Lung microvascular endothelial cell (primary cell): Measurements from ENCODE around the gene CCNK. TPM values are rescaled to one million over a fixed set of nuclear protein-coding genes. Genes with fewer than 3 reads are reported as not detected.
A peak's percentile ranks its signal among the peaks of the same experiment; 100 is the strongest.

ENCODE experiments used
- DNase-seq, 2 donors: peaks; one replicate each; pipeline versions ENCODE4 v3.0.0 to v3.0.0-alpha.2; 2010; ENCODE audit warnings: low read depth in 2 of 2
- total RNA-seq: library from RNA; depleted of rRNA; stranded (reverse); fragments of >200 nt; gene quantifications from 2 replicates; pipeline ENCODE4 v1.2.1, GENCODE V29; 2014

CCNK gene
- total RNA-seq, 1 donor from 2014 or later: 25.6 TPM

DNA sequence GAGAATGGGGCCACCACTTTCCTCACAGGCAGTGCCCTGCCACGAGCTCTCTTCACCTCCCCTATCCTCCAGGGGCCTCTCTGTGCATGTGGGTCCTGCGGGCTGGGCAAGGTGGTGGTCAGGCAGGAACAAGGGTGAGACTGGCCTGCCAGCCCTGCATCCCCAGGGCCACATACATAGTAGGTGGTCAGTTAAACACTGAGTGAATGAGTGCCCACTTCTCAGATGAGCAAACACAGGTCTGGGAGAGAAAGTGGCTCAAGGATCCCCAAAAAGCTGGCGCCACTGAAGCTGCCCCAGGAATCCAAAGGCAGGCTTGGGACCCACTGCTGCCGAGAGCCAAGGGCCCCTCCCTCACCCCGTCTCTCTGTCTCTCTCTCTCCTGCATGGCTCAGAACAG, 51.1 kb downstream of the CCNK start:
- no peak for DNase-seq

DNA sequence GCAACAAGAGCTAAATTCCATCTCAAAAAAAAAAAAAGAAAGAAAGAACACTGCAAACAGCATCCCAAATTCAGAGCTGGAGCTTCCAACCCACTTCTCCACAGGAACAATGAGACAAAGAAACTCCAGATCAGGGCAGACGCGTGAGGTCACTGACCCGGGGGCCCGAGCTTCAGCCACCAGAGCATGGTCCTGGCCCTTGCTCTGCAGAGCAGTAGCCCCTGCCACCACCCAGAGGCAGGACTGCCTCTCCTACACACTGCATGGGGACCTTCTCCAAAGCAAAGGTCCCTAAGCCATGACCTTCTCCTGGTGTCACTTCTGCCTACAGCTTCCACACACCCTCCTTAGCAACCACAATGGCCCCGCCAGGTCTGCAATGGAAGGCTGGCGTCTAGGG, 53.1 kb downstream of the CCNK start:
- DNase-seq: no peak

DNA sequence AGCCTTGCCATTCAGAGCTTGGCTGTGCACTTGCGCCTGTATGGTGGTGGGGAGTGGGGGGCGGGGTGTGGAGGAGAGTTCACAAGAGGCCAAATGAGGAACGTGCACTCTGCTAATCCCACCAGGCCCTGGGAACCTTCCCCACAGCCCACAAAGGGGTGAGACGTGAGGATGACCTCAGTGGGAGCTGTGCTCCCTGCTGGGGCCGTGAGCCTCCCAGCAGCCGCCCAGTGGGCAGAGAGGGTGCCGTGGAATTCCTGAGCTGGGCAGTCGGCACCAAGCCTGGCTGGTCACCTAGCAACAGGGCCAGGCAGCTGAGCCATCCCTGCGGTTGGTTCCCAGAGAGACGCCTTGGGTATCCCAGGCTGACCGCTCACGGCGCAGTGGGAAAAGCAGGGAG, 53.7 kb downstream of the CCNK start:
- DNase-seq: no peak

DNA sequence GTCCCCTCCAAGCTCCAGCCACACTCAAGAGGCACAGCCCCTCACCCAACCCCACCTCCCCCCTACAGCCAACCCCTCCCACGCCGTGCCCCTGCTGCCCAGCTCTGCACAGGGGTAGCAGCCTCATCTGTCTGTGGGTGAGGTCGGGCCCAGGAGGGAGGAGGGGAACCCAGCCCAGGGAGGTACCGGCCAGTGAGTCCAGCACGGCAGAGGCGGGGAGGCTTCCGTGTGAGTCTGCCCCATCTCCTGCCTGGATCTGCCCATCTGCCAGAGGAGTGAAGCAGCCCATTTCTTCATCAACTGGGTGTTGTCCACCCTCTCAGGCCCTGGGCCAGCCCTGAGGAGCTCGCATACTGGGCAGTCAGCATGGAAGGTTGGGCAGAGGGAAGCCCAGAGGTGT, 54.2 kb downstream of the CCNK start:
- no peak for DNase-seq

DNA sequence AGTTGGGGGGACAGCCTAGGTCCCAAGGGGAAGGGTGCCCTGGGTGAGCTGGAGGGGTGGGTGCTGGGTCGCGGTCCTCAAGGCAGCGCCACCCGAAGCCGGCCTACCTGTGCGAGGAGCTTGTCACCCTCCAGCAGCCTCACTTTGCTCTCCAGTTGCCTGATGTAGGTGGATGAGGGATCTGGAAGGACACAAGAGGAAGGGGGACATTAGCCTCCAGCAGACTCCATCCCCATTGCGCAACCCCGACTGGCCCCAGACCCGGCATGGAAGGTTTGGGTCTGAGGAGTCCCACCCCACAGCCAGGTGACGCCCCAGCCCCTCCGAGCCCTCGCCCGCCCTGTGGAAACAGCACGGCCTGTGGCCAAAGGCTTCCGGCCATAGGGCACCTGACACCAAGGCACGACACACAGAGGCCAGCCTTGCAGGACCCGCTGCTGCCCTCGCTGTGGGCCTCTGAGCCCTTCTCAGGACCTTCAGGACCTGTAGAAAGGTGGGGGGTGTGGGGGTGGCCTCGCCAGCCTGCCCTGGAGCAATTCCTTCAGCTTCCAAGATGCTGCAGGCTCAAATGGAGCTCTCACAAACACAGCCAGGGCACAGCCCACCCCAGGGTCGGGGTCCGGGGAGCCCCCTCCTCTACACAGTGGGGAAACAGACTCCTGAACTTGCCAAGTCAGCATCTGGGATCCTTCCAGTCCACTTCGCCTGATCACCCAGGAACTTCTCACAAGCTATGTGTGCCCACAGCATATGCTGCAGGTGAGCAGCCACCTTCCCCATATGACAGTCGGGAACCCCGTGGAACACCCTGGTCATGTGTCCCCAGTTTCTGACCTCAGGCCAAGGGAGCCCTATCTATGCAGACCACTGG, 54.9 kb downstream of the CCNK start:
- no peak for DNase-seq

DNA sequence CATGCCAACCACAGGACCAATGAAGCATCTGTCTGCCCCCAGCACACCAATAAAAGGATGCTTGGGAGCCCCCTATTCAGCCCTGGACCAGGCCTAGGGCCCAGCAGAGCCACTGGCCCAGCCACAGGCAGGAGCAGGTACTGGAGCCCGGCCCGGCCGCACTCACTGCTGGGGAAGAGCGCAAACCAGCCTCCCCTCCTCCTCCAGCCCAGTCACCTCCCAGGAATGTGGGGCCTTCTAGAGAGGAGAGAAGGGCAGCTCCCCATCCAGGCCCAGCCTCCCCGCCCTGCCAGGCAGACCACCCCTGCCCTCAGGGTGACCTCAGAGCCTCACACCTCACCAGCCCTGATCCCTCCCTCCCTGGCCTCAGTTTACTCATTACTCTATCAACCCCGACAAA, 56.2 kb downstream of the CCNK start:
- peak in 1 of 2 donors; percentile 76 for DNase-seq

DNA sequence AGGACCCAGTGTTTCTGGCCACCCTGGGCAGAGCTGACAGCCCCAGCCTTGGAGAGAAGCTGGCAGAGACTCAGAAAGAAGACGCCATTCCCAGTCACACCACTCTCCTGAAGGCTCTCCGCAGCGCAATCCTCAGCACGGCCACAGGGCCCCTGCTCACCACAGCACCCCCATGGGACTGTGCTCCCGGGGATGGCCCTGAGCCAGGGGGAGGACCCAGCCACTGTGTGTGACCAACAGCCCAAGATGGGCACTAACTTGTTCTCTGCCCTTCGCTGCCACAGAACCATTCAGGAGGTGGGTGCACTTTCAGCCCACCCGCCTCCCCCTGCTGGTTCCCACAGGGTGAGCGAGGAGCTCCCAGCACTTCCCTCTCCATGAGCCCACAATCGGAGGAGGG, 57.1 kb downstream of the CCNK start:
- no peak for DNase-seq

DNA sequence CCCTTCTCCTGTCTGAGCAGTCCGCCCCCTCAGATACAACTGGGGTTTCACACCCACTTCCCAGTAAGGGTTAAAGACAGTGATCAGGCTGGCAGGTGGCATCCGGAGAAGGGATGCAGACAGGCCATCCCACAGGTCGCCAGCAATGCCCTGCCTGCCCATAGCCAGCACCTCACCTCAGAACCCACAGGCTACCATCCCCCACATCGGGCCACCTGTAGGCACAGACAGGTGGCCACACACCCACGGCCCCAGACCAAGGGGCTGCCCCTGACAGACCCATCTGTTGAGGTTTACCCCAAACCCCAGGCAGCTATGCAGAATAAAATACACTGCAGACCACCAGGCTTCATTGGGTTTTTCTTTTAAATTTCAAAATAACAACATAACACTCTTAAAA, 57.5 kb downstream of the CCNK start:
- no peak for DNase-seq

DNA sequence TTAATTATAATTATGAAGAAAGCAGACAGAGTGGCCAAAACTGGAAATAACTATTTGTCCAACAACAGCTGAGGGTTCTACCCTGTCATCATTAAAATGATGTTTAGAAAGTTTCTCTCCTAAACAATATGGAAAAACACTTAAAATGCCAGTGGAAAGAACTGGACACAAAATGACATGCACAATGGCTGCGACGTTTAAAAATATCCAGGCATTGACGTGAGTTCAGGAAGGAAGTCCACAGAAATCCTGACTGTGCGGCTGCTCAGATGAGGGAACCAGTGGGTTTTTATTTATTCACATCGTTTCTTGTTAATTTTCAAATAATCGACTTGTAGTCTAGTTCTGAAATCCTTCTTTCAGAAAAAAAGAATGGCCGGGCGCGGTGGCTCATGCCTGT, 58.3 kb downstream of the CCNK start:
- peak; percentile 75 to 93 for DNase-seq

DNA sequence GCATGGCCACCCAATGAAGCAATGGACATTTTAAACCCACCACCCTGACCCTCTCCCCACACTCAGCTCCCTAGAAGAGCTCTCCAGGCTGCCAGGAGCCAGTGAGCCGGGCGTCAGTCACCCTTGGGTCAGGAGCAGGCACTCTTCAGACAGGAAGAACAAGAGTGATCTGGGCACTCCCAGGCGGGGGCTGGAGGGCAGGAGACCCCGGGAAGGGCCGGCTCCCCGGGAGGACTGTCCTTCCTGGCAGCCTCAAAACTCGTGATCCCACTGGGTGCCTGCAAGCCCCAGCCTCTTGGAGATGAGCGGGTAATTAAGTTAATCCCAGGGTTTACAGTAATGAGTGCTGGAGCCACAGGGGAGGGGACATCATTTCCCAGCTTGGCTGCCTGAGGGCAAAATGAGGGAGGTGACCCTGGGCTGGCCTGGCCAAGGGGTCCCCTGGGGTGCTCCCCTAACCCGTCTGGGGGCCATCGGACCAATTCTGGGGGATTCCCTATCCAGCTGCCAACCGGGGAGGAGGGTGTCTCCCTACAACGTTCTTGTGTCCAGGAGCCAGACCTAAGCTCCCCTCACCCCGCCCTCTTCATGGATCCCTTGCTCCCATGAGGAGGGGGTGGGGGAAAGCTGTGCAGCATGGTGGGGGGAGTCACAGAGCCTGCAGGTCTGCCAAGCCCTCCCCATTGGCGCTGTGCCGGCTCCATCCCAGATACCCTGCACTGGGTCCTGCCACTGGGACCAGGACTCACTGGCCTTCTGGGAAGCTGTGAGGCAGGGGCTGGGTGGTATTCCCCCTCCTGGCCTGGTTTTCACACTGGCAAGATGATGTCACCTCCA, 59.2 kb downstream of the CCNK start:
- DNase-seq: no peak

DNA sequence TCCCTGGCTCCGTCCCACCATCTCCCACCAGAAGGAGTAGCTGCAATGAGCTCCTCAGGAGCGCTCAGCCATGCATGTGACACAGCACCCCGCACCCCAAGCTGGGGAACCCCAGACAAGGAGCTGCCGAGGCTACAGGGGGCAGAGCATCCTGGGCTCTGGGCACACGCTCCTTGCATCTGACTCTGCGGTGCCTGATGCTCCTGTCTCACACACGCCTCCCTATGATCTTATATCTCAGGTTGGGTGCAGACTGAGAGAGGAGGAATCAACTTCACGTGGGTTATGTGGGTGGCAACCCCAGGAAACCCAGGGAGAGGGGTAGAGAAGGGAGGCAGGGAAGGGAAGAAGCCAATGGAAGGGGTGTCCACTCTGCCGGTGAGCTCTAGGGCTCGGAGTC, 60.0 kb downstream of the CCNK start:
- DNase-seq: no peak

DNA sequence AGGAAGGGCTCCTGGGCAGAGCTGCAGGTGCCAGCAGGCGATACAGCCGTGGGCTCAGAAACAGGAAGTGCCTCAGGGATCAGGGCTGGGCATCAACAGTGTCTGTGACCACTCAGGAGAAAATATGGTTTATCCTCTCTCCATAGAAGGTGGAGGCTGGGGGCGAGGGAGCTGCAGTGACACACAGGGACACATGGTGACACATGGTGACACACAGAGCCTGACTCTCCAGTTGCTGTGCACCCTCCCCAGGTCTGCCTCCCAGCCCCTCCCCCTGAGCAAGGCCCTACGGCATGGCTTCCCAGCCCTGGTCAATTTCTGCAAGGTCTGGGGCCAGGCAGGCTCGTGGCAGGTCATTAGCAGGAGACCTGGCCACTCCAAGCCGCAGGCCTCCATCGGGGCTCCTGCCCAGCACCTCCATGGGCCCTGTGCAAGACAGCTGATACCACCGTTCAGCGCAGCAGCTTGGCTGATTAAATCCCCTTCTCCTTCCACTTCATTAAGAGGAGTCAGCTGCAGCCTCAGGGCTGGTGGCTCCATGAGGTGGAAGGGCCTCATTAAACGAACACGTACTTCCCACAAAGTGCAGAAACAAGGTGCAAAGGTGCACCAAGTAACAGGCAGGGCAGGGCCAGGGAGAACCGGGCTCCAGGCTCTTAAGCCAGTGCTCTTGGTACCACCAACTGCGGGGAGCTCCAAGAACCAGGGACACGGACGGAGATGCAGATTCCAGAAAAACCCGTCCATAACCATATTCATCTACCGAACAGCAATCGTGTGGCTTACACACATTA, 60.7 kb downstream of the CCNK start:
- DNase-seq: peak in 1 of 2 donors; percentile 29

DNA sequence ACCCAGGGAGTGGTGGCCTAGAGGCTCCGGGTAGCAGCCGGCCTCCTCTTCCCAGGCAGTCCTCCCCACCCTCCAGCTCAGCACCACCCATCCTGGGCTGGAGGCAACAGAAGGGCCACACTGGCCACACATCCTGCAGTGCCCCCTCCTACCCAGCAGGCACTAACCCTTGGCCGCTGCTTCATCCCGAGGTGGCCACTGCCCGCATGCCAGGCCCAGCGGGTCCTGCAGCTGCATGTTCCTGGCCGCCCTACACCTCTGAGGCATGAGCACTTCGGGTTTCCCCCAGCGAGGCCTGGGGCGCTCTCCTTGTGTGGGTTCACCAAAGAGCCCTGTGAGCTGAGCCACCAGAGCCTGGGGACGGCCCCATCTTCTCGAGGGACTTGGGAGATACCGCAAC, 61.4 kb downstream of the CCNK start:
- DNase-seq: no peak

DNA sequence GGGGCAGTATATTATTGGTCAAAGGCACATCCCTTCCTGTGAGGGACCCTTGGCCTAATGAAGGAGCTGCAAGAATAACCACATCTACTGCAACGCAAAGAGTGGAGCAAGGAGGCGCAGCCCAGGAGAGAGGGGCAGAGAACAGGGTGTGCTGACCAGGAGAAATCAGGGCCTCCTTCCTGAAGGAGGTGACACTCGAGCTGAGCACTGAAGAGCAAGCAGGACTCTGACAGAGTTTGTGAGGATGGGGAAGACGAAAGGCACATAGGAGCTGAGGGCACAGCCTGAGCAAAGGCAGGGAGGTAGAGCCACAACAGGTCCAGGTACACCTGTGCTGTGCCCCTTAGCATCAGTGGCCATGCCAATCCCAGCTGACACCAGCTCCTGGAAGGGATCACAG, 62.2 kb downstream of the CCNK start:
- no peak for DNase-seq

DNA sequence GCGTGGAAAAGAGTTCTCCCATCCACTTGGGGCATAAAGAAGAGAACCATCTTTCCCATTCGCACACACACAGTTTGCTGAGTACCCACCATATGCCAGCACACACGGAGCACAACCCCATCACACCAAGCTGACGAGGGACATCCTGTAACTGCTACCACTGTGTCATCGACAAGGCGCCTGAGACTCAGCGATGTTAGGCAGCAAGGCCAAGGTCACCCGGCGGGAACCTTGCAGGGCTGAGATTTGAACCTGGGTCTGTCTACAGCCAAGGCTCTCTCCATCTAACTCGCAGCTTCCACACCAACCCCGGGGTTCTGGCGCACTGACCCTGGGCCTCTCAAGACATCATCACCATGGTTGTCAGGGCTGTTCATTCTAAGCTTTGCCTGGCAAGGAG, 62.8 kb downstream of the CCNK start:
- no peak for DNase-seq

DNA sequence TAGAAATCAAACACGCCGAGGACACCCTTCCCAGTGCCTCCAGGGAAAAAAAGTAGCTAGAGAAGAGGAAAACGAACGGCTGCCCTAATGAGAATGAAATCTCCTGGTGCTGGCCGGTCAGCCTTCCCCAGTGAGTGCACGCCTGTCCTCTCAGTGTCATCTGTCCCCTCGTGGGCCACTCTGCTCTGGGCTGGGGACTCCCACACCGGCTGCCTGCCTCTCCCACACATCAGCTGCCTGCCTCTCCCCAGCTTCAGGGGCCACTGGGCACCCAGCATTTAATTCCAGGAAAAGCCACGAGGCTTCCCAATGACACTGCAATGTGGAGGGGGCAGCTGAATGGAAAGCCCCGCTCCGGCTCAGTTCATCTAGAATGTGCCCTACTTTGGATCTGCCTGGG, 63.8 kb downstream of the CCNK start:
- DNase-seq: no peak

DNA sequence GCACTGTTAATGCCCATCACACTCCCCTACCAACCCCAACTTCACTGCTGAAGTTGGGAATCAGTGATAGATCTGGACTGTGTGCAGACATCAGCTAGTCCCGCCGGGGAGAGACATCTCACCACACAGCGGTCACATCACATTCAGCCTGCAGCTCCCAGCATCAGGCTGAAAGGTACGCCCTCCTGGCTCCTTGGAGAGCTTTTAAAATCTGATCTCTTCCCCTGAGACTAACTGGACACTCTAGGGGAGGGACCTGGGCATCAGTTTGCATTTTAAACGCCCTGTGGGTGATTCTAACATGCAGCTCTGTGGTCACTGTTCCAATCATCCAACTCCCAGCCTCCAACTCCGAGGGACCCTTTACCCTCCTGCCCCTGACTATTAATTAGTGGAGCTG, 64.4 kb downstream of the CCNK start:
- DNase-seq: no peak

DNA sequence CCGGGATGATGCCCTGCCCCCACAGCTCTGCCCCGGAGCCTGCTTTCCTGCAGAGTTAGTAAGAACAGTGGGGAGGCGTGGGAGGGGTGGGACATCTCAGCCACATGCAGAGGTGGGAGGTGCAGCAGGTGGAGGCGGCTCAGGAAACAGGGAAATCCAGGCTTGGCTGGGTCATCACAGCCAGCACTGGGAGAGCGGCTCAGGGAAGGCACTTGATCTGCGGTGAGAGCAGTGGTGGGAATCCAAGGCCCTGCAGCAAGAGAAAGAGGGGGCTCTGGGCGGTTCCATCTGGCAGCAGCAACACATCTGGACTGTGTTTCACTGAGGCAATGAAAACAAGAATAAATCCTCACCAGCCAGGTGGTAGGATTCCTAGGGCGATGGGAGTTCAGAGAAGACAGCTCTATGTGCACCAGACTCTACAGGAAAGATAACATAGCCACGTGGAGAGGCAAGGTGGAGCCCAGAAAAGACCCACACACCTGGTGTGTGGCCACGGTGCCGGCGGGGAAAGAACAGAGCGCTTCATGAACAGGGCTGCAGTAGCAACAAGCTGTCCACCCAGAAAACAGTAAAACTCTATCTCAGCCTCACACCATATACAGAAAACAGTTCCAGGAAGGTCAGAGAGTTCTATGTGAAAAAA, 65.1 kb downstream of the CCNK start:
- no peak for DNase-seq

DNA sequence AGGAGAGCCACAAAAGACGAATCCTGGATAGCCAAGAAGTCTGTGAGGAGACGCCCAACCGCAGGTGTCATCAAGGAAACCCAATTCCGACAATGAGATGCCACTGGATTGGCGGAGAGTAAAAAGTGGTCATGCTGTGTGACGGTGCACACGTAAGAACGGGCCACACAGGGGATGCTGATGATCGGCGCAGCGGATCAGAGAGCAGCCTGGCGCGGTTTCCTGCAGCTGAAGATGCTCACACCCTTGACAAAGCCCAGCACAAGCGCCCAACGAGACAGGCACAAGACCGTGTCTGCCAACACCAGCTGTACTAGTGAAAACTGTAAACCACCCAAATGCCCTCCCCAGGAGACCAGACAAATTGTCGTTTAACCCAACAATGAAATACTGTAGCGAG, 67.0 kb downstream of the CCNK start:
- DNase-seq: no peak

DNA sequence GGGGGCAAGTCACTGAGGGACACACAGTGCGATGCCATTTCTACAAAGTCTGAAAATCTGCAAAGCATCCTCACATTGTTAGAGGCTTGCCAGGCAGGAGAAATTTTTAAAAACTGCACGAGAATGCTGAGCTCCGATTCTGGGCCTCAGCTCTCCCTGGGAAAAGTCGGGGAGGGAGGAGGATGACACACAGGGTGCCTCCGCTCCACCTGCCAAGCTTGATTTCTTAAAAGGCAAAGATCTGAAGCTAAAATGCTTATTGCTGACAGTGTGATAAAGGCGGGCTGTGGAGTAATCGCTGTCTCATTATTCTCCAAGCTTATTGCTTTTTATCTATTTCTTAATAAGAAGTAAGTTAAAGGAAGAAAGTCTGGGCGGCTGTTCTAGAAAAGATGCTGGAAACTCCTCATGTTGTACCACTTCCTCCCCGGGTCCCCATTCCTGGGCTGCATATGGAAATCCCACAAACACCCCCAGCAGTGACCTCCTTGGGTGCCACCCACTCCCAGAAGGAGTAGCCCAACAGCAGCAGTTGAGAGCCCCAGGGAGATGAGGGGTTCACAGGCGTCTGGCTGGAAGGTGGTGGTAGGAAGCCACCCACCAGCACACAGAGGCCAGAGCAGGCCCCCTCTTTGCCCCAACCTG, 67.8 kb downstream of the CCNK start:
- DNase-seq: no peak

DNA sequence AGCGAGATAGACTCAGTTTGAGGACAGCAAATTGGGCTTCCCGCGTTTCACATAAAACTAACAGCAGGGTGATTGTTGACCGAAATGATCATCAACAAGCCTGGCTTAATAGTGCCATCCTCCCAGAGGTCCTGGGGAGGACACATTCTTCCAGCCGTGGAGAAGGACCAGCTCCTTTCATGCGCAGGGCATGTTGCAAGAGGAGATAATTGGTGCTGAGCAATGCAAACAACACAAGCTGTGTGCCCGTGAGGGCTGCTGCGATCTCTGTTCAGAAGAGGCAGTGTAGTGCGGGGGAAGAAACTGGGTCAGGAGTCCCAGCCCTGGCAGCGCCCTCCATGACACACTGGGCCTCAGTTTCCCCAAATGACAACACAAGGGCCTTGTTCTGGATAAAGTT, 68.5 kb downstream of the CCNK start:
- no peak for DNase-seq
